ENCODE data around the gene TMIGD3. TPM values are rescaled to one million over a fixed set of nuclear protein-coding genes. Genes with fewer than 3 reads are reported as not detected.
A peak's percentile ranks its signal among the peaks of the same experiment; 100 is the strongest.

The TMIGD3 gene
- 1 to 10 TPM in 1 of 3 donors, not detected in 2; 1.0 TPM for total RNA-seq
- total RNA-seq (2013) = 0.11 TPM

DNA sequence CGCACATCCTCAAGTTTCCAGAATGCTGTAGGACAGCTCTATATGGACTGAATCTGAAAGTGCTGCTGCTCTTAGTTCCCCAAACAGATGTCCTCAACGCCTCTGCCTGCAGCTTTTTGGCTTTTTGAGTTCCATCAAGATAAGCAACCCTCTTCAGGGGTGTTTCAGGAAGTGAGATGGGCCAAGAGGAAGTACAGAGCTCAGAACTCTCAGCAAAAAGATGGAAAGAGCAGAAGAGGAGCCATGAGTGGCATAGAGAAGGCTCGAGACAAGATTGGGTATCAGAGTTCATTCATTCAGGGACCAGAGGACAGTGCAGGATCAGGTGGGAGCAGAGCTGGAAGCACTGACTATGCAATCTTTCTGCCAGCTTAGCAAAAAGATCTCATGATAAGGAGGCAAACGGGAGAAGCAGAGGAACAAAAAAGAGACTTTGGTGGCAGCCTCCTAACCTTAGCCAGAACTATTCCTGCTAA is at the start of gene TMIGD3, which contains the start of gene ADORA3:
Gene TMIGD3 (minus strand): TSS at position 49 of the 476 bp plus-strand sequence. CDS start 279 bp downstream, outside the sequence.
Gene ADORA3 (minus strand): TSS at position 49 of the 476 bp plus-strand sequence. CDS start 279 bp downstream, outside the sequence.
- Mint-ChIP-seq H3K4me3 (no peak within 1 kb of the TSS), H3K36me3 (no peaks in the 10 kb centered on the region), H3K4me1 (peaks cover 23 to 35% of the 10 kb centered on the region in 2 donors), H3K9me3 (no peaks in the 10 kb centered on the region), H3K27ac (no peak within 1 kb of the TSS), H3K27me3 (ENCODE audit: low read depth in 2 of 2) (no peaks in the 10 kb centered on the region)
- TF ChIP-seq, protein P1, sequence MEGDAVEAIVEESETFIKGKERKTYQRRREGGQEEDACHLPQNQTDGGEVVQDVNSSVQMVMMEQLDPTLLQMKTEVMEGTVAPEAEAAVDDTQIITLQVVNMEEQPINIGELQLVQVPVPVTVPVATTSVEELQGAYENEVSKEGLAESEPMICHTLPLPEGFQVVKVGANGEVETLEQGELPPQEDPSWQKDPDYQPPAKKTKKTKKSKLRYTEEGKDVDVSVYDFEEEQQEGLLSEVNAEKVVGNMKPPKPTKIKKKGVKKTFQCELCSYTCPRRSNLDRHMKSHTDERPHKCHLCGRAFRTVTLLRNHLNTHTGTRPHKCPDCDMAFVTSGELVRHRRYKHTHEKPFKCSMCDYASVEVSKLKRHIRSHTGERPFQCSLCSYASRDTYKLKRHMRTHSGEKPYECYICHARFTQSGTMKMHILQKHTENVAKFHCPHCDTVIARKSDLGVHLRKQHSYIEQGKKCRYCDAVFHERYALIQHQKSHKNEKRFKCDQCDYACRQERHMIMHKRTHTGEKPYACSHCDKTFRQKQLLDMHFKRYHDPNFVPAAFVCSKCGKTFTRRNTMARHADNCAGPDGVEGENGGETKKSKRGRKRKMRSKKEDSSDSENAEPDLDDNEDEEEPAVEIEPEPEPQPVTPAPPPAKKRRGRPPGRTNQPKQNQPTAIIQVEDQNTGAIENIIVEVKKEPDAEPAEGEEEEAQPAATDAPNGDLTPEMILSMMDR (IDR thresholded peaks at IDR 0.05) = no peak
- no peak within 1 kb of the TSS for H3K4me3 ChIP-seq (ENCODE audit: low read length)
- ATAC-seq = no peak
- no peaks in the 10 kb centered on the region for H3K9me3 ChIP-seq (ENCODE audit: control insufficient read depth, insufficient read depth, low read length)
- DNase-seq = peak in 1 of 2 donors; percentile 37
- no peaks in the 10 kb centered on the region for H3K27me3 ChIP-seq (ENCODE audit: control insufficient read depth, insufficient read depth, low read length)
- H3K4me1 ChIP-seq (ENCODE audit: control insufficient read depth, insufficient read depth, low read length) = peaks cover 54% of the 10 kb centered on the region
- no peaks in the 10 kb centered on the region for H3K36me3 ChIP-seq (ENCODE audit: control insufficient read depth, insufficient read depth, low read length)
- 28% methylated on average over 4 of the region's 4 CpGs for WGBS (ENCODE audit: insufficient coverage)
- intact Hi-C loops (cut with micrococcal nuclease) = no loop called here
- H3K27ac ChIP-seq (ENCODE audit: low read length) = no peak within 1 kb of the TSS

DNA sequence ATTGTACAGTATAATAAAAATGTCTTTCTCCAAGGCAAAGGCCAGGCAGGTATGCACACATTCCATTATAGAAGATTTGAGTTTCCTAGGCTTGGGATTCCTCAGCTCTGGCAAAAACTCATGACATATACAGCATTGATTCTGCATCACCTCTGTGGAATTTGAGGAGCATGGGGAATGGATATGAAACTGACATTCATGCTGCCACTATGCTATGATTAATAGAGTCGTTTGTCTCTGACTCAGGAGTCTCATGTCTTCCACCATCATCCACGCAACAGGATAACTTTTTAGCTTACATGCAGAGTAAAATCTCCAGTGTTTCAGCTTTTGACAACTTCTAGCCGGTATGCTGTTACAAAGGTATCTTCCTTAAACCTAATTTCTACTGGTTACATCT is 49.8 kb upstream of the TMIGD3 start:
- no peak overlapping the region for H3K27ac Mint-ChIP-seq
- no peaks in the 10 kb centered on the region for H3K36me3 Mint-ChIP-seq
- no peak overlapping the region for H3K4me3 ChIP-seq (ENCODE audit: low read length)

DNA sequence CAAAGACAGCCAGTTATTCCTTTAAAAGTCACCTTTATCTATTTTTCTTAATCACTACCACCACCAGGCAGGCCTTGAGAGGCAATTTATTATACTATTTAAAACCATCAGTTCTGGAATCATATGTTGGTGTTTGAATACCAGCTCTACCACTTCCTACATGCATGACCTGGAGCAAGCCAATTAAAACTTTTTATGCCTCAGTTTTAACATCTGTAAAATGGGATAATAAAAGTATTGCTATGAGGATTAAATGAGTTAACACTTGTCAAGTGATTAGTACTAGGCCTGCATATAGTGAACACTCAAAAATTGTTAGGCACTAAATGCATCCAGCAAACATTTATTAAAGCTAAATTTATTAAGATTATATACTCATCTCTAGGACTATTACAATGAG is 49.2 kb upstream of the TMIGD3 start:
- H3K27me3 Mint-ChIP-seq (ENCODE audit: low read depth in 2 of 2) = peaks cover under 1 to 12% of the 10 kb centered on the region in 2 donors
- no peaks in the 10 kb centered on the region for H3K36me3 Mint-ChIP-seq
- TF ChIP-seq, protein P1 (IDR thresholded peaks at IDR 0.05) = no peak
- no peak overlapping the region for H3K4me3 ChIP-seq (ENCODE audit: low read length)
- H3K27me3 ChIP-seq (ENCODE audit: control insufficient read depth, insufficient read depth, low read length) = no peaks in the 10 kb centered on the region
- no peaks in the 10 kb centered on the region for H3K4me1 ChIP-seq (ENCODE audit: control insufficient read depth, insufficient read depth, low read length)
- no peak overlapping the region for H3K27ac Mint-ChIP-seq
- H3K27ac ChIP-seq (ENCODE audit: low read length) = no peak overlapping the region
- no peaks in the 10 kb centered on the region for H3K36me3 ChIP-seq (ENCODE audit: control insufficient read depth, insufficient read depth, low read length)
- no peak overlapping the region for H3K4me3 Mint-ChIP-seq
- intact Hi-C loops (cut with micrococcal nuclease) = no loop called here
- DNase-seq (no peak), ATAC-seq (no peak)
- H3K9me3 ChIP-seq (ENCODE audit: control insufficient read depth, insufficient read depth, low read length) = no peaks in the 10 kb centered on the region
- H3K4me1 Mint-ChIP-seq = no peaks in the 10 kb centered on the region
- no peaks in the 10 kb centered on the region for H3K9me3 Mint-ChIP-seq

More for the DNA sequence above, 49.8 kb upstream of the TMIGD3 start:
- no peaks in the 10 kb centered on the region for H3K36me3 ChIP-seq (ENCODE audit: control insufficient read depth, insufficient read depth, low read length)
- H3K27me3 ChIP-seq (ENCODE audit: control insufficient read depth, insufficient read depth, low read length) = no peaks in the 10 kb centered on the region
- H3K9me3 ChIP-seq (ENCODE audit: control insufficient read depth, insufficient read depth, low read length) = no peaks in the 10 kb centered on the region
- no peaks in the 10 kb centered on the region for H3K4me1 ChIP-seq (ENCODE audit: control insufficient read depth, insufficient read depth, low read length)
- 95% methylated on average over 3 of the region's 3 CpGs for WGBS (ENCODE audit: insufficient coverage)
- intact Hi-C loops (cut with micrococcal nuclease) = no loop called here
- H3K27me3 Mint-ChIP-seq (ENCODE audit: low read depth in 2 of 2) = peaks cover 3 to 12% of the 10 kb centered on the region in 2 donors
- DNase-seq (no peak), ATAC-seq (no peak)
- TF ChIP-seq, protein P1 (IDR thresholded peaks at IDR 0.05) = no peak
- no peak overlapping the region for H3K4me3 Mint-ChIP-seq
- H3K9me3 Mint-ChIP-seq = no peaks in the 10 kb centered on the region
- H3K27ac ChIP-seq (ENCODE audit: low read length) = no peak overlapping the region
- H3K4me1 Mint-ChIP-seq = no peaks in the 10 kb centered on the region

All from natural killer cell (primary cell).